Type B pancreatic cell (in vitro differentiated cells): ENCODE measurements around the gene SPHK2. TPM values are rescaled to one million over a fixed set of nuclear protein-coding genes. Genes with fewer than 3 reads are reported as not detected.

Experiments used
- DNase-seq: peaks from one replicate; pipeline ENCODE4 v3.0.0; 2021; ENCODE audit warnings: mixed read lengths; ENCODE audit not compliant: unreplicated experiment; ENCODE audit errors: extremely low spot score
- H3K27ac Mint-ChIP-seq: 2 replicates; pipeline ENCODE4 v1.8.0; 2021; ENCODE audit warnings: mild to moderate bottlenecking, mixed read lengths
- H3K27me3 Mint-ChIP-seq: 2 replicates; pipeline ENCODE4 v1.8.0; 2021; ENCODE audit warnings: mixed read lengths
- H3K36me3 Mint-ChIP-seq: 2 replicates; pipeline ENCODE4 v1.8.0; 2021; ENCODE audit warnings: mixed read lengths
- H3K4me1 Mint-ChIP-seq: one replicate; pipeline ENCODE4 v1.8.0; 2021; ENCODE audit warnings: mixed read lengths; ENCODE audit not compliant: unreplicated experiment
- H3K4me3 Mint-ChIP-seq: 2 replicates; pipeline ENCODE4 v1.8.0; 2021; ENCODE audit warnings: mild to moderate bottlenecking, mixed read lengths
- H3K9me3 Mint-ChIP-seq: 2 replicates; pipeline ENCODE4 v1.8.0; 2021; ENCODE audit warnings: mixed read lengths
- CTCF ChIP-seq: fragments of 200-600 bp; sonication (generic); conservative IDR thresholded peaks from 2 replicates; pipeline ENCODE4 v1.5.0; 2021; ENCODE audit warnings: antibody characterized with exemption, mild to moderate bottlenecking
- total RNA-seq: library from RNA; stranded (reverse); gene quantifications from 2 replicates; pipeline ENCODE4 v1.2.1, GENCODE V29; 2021; ENCODE audit warnings: low replicate concordance

The SPHK2 gene
- total RNA-seq, 1 donor from 2014 or later = 47.1 TPM

GRCh38 chr19:48578891-48579290, 40.4 kb upstream of the SPHK2 start:
- DNase-seq = no peak
- TF ChIP-seq CTCF = no peak
- H3K4me3 Mint-ChIP-seq = no peak overlapping the region
- no peaks in the 10 kb centered on the region for H3K9me3 Mint-ChIP-seq
- peaks cover 4% of the 10 kb centered on the region for H3K4me1 Mint-ChIP-seq
- H3K27ac Mint-ChIP-seq = no peak overlapping the region
- no peaks in the 10 kb centered on the region for H3K36me3 Mint-ChIP-seq
- no peaks in the 10 kb centered on the region for H3K27me3 Mint-ChIP-seq

GRCh38 chr19:48582168-48582567, 37.1 kb upstream of the SPHK2 start:
- H3K27me3 Mint-ChIP-seq = peaks cover 4% of the 10 kb centered on the region

GRCh38 chr19:48587387-48587786, 31.9 kb upstream of the SPHK2 start:
- Mint-ChIP-seq H3K9me3 (peaks cover 5% of the 10 kb centered on the region), H3K27me3 (peaks cover 9% of the 10 kb centered on the region), H3K4me3 (no peak overlapping the region), H3K36me3 (no peaks in the 10 kb centered on the region), H3K4me1 (peaks cover 17% of the 10 kb centered on the region), H3K27ac (no peak overlapping the region)
- TF ChIP-seq CTCF = no peak
- no peak for DNase-seq

More at GRCh38 chr19:48582168-48582567, 37.1 kb upstream of the SPHK2 start:
- Mint-ChIP-seq H3K27ac (peak overlapping the region; percentile 92), H3K4me1 (peaks cover 10% of the 10 kb centered on the region), H3K9me3 (peaks cover 5% of the 10 kb centered on the region), H3K4me3 (no peak overlapping the region), H3K36me3 (no peaks in the 10 kb centered on the region)
- no peak for DNase-seq
- no peak for TF ChIP-seq CTCF

GRCh38 chr19:48588670-48589401, 30.5 kb upstream of the SPHK2 start:
- H3K27ac Mint-ChIP-seq = peak overlapping the region; percentile 79
- no peaks in the 10 kb centered on the region for H3K36me3 Mint-ChIP-seq
- peaks cover 5% of the 10 kb centered on the region for H3K9me3 Mint-ChIP-seq
- peak; percentile 95 for DNase-seq
- H3K4me3 Mint-ChIP-seq = peak overlapping the region; percentile 87
- peaks cover 9% of the 10 kb centered on the region for H3K27me3 Mint-ChIP-seq
- peaks cover 16% of the 10 kb centered on the region for H3K4me1 Mint-ChIP-seq
- TF ChIP-seq CTCF = peak; percentile 98

GRCh38 chr19:48591021-48591420, 28.3 kb upstream of the SPHK2 start:
- Mint-ChIP-seq H3K4me1 (peaks cover 9% of the 10 kb centered on the region), H3K9me3 (no peaks in the 10 kb centered on the region), H3K4me3 (no peak overlapping the region), H3K27me3 (peaks cover 5% of the 10 kb centered on the region), H3K36me3 (no peaks in the 10 kb centered on the region), H3K27ac (no peak overlapping the region)
- no peak for TF ChIP-seq CTCF
- DNase-seq = no peak
